ENCODE results near the gene P3H1.

DNA sequence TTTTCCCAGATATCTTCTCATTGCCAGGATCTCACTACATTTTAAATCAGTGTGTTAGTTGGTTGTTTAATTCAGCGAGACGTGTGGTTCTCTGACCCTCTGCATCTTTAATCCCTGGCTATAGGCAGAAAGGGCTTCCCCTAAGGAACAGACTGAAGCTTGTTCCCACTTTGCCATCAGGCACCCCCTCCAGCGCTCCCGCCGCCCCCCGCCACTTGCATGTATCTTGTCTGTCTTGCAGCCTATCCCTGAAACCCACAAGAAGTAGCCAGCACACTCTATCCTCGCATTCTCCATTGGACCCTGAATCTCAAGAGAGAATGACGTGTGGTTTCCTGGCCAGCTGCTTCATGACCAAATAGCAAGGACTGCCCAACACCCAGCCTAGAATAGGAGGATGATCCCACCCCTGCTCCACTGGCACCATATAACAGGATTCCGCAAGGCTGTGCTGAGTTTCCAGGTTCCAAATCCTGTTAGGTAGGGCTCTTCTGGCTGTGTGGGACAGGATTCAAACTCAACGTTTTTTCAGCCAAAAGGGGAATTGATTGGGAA, 34.6 kb downstream of the P3H1 start:
- TF ChIP-seq, protein P1, sequence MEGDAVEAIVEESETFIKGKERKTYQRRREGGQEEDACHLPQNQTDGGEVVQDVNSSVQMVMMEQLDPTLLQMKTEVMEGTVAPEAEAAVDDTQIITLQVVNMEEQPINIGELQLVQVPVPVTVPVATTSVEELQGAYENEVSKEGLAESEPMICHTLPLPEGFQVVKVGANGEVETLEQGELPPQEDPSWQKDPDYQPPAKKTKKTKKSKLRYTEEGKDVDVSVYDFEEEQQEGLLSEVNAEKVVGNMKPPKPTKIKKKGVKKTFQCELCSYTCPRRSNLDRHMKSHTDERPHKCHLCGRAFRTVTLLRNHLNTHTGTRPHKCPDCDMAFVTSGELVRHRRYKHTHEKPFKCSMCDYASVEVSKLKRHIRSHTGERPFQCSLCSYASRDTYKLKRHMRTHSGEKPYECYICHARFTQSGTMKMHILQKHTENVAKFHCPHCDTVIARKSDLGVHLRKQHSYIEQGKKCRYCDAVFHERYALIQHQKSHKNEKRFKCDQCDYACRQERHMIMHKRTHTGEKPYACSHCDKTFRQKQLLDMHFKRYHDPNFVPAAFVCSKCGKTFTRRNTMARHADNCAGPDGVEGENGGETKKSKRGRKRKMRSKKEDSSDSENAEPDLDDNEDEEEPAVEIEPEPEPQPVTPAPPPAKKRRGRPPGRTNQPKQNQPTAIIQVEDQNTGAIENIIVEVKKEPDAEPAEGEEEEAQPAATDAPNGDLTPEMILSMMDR (conservative IDR thresholded peaks at IDR 0.05): no peak
- no peak for TF ChIP-seq ZFX (IDR thresholded peaks at IDR 0.05)
